ENCODE measurements around the gene ZFTA. TPM values are rescaled to one million over a fixed set of nuclear protein-coding genes. Genes with fewer than 3 reads are reported as not detected.

The ZFTA gene
- total RNA-seq, 2 experiments from 2014 or later, result 4.1 to 4.3 TPM

DNA sequence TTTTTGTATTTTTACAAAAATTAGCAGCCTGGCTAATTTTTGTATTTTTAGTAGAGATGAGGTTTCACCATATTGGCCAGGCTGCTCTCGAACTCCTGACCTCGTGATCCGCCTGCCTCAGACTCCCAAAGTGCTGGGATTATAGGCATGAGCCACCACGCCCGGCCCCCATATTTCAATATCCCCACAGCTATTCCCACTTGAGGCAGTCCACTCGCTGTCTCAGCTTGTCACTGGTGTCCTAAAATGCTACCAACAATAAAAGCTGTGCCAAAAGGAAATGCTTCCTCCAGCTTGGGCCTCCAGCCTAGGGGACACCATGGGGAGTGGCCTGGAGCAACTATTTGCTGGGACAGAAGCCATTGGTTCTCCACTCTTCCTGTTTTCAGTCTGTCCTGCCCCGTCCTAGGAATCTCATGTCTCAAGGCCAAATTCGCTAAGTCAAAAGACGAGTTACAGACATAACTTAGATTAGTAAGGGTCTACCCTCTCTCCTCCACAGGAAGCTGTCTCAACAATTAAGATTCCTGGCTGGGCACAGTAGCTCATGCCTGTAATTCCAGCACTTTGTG is 37.4 kb upstream of the ZFTA start:
- Mint-ChIP-seq H3K27ac (no peak overlapping the region), H3K27me3 (no peaks in the 10 kb centered on the region), H3K9me3 (no peaks in the 10 kb centered on the region), H3K36me3 (ENCODE audit: low read depth) (no peaks in the 10 kb centered on the region), H3K4me3 (no peak overlapping the region), H3K4me1 (ENCODE audit: low read depth) (no peaks in the 10 kb centered on the region)
- DNase-seq, result no peak
- ChIA-PET CTCF (no interaction called here), POLR2A (interaction anchor here (1.0 kb wide), 1 partner anchor 14 kb away, joined by 4 read pairs; no protein-coding TSS in a partner anchor)
- ATAC-seq, result no peak
- TF ChIP-seq, protein P1, sequence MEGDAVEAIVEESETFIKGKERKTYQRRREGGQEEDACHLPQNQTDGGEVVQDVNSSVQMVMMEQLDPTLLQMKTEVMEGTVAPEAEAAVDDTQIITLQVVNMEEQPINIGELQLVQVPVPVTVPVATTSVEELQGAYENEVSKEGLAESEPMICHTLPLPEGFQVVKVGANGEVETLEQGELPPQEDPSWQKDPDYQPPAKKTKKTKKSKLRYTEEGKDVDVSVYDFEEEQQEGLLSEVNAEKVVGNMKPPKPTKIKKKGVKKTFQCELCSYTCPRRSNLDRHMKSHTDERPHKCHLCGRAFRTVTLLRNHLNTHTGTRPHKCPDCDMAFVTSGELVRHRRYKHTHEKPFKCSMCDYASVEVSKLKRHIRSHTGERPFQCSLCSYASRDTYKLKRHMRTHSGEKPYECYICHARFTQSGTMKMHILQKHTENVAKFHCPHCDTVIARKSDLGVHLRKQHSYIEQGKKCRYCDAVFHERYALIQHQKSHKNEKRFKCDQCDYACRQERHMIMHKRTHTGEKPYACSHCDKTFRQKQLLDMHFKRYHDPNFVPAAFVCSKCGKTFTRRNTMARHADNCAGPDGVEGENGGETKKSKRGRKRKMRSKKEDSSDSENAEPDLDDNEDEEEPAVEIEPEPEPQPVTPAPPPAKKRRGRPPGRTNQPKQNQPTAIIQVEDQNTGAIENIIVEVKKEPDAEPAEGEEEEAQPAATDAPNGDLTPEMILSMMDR (IDR thresholded peaks at IDR 0.05), result no peak
- intact Hi-C loops (cut with micrococcal nuclease), result no loop called here

DNA sequence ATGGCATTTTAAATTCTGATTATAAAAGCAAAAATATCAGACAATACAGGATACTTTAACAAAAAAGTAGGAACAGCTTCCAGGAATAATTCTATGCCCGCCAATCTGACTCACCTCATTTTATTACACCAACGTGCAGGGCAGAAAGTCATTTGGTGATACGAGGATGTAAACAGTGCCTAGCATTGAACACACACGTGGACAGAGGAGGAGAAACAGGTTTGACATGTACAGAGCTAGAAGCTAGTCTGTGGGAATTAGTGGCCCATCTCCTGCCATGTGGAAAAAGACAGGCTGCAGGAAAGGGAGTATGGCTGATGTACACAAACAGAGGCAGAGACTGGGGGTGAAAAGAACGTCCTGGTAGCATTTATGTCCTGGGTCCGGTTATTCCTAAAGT is 35.7 kb upstream of the ZFTA start:
- H3K9me3 Mint-ChIP-seq, result no peaks in the 10 kb centered on the region
- intact Hi-C loops (cut with micrococcal nuclease), result no loop called here

DNA sequence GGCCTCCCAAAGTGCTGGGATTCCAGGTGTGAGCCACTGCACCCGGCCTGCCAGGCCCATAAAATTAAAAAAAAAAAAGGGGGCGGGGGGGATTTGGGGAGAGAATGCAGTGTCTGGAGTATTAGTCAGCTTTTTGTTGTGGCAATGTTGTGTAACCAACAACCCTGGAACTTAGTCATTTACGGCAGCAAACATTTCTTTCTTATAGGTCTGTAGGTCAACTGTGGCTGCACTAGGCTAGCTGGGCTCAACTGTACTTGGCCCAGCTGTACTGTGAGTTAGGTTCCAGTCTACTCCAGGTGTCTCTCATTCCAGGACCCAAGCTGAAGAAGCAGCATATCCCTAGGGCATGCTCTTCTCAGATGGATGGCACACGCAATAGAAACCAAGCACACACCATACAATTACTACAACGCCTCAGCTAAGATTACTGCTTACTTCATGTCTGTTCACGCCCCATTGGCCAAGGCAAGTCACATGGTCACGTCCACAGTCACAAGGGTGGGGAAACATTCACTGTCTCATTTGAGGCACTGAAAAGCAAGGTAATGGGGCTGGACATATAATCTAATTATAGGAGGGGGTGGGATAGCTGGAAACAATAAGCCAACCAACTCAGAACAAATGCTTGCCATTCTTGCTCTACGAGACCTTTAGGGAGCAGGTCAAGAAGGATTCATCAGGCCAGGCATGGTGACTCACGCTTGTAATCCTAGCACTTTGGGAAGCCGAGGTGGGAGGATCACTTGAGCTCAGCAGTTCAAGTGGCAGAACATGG is 34.3 kb upstream of the ZFTA start:
- Mint-ChIP-seq H3K27me3 (peaks cover 3% of the 10 kb centered on the region), H3K27ac (no peak overlapping the region), H3K36me3 (ENCODE audit: low read depth) (no peaks in the 10 kb centered on the region), H3K4me1 (ENCODE audit: low read depth) (no peaks in the 10 kb centered on the region), H3K9me3 (no peaks in the 10 kb centered on the region), H3K4me3 (no peak overlapping the region)
- CTCF ChIA-PET, result interaction anchor here (0.9 to 1.0 kb wide), 2 partner anchors 34 to 143 kb away, joined by 3 to 6 read pairs; no protein-coding TSS in a partner anchor
- ATAC-seq (no peak), DNase-seq (no peak)
- TF ChIP-seq, protein P1 (IDR thresholded peaks at IDR 0.05), result no peak
- intact Hi-C loops (cut with micrococcal nuclease), result no loop called here
- POLR2A ChIA-PET, result no interaction called here

More for the DNA sequence above, 35.7 kb upstream of the ZFTA start:
- DNase-seq (no peak), ATAC-seq (no peak)
- H3K4me3 Mint-ChIP-seq, result no peak overlapping the region
- ChIA-PET POLR2A (no interaction called here), CTCF (interaction anchor here (1.6 kb wide), 1 partner anchor 10 kb away, joined by 3 read pairs; no protein-coding TSS in a partner anchor)
- H3K36me3 Mint-ChIP-seq (ENCODE audit: low read depth), result no peaks in the 10 kb centered on the region
- TF ChIP-seq, protein P1 (IDR thresholded peaks at IDR 0.05), result no peak
- H3K27ac Mint-ChIP-seq, result no peak overlapping the region
- no peaks in the 10 kb centered on the region for H3K27me3 Mint-ChIP-seq
- no peaks in the 10 kb centered on the region for H3K4me1 Mint-ChIP-seq (ENCODE audit: low read depth)

DNA sequence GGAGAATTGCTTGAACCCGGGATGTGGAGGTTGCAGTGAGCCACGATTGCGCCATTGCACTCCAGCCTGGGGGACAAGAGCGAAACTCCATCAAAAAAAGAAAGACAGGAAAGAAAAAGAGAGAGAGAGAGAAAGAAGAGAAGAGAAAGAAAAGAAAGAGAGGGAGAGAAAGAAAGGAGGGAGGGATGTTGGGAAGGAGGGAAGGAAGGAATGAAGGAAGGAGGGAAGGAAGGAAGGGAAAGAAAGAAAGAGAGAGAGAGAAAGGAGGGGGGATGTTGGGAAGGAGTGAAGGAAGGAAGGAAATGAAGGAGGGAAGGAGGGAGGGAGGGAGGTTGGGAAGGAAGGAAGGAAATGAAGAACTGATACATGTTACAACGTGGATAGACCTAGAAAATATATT is 32.3 kb upstream of the ZFTA start:
- no peak overlapping the region for H3K27ac Mint-ChIP-seq
- DNase-seq (no peak), ATAC-seq (no peak)
- peaks cover 3% of the 10 kb centered on the region for H3K27me3 Mint-ChIP-seq
- CTCF ChIA-PET, result no interaction called here
- no peaks in the 10 kb centered on the region for H3K36me3 Mint-ChIP-seq (ENCODE audit: low read depth)
- no peaks in the 10 kb centered on the region for H3K9me3 Mint-ChIP-seq
- no peaks in the 10 kb centered on the region for H3K4me1 Mint-ChIP-seq (ENCODE audit: low read depth)
- TF ChIP-seq, protein P1 (IDR thresholded peaks at IDR 0.05), result no peak
- intact Hi-C loops (cut with micrococcal nuclease), result no loop called here
- H3K4me3 Mint-ChIP-seq, result no peak overlapping the region
- POLR2A ChIA-PET, result no interaction called here

DNA sequence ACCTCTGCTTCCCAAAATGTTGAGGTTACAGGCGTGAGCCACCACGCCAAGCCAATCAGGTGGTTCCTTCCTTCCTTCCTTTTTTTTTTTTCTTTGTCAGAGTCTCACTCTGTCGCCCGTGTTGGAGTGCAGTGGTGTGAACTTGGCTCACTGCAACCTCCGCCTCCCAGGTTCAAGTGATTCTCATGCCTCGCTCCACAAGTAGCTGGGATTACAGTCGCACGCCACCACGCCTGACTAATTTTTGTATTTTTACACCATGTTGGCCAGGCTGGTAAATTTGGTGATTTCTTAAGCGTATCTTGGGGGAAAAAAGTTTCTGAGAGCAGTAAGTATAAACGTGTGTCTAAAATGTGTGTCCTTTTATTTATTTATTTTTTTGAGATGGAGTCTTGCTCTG is 26.5 kb upstream of the ZFTA start:
- DNase-seq (no peak), ATAC-seq (no peak)
- no peaks in the 10 kb centered on the region for H3K4me1 Mint-ChIP-seq (ENCODE audit: low read depth)
- H3K36me3 Mint-ChIP-seq (ENCODE audit: low read depth), result no peaks in the 10 kb centered on the region
- intact Hi-C loops (cut with micrococcal nuclease), result no loop called here
- no peak overlapping the region for H3K4me3 Mint-ChIP-seq
- no peak overlapping the region for H3K27ac Mint-ChIP-seq
- CTCF ChIA-PET, result no interaction called here
- peaks cover 3% of the 10 kb centered on the region for H3K9me3 Mint-ChIP-seq
- POLR2A ChIA-PET, result no interaction called here
- TF ChIP-seq, protein P1 (IDR thresholded peaks at IDR 0.05), result no peak
- peaks cover 3% of the 10 kb centered on the region for H3K27me3 Mint-ChIP-seq

All from activated CD8-positive, alpha-beta T cell treated with anti-CD3 and anti-CD28 coated beads for 36 hours (primary cell).